GM21390 (cell line): ENCODE measurements around the gene GSTM3.
"Not testable (repeated sequence)": the region's sequence is repeated elsewhere in the genome, so short reads cannot be mapped to it uniquely, and the experiment has no call there.

Experiments
- ATAC-seq: cut with Tn5 transposase; IDR thresholded peaks from one replicate; pipeline ENCODE4 v1.9.1; 2021; ENCODE audit not compliant: unreplicated experiment

The GSTM3 gene

DNA sequence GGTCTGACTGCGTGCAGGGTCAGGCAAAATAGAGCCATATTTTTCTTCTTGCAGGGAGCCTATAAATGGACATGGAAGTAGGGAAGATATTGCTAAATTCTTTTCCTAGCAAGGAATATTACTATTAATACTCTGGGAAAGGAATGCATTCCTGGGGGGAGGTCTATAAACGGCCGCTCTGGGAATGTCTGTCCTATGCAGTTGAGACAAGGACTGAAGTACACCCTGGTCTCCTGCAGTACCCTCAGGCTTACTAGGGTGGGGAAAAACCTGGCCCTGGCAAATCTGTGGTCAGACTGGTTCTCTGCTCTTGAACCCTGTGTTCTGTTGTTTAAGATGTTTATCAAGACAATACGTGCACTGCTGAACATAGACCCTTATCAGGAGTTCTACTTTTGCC is 31.9 kb downstream of the GSTM3 start:
- not testable (repeated sequence) for ATAC-seq

DNA sequence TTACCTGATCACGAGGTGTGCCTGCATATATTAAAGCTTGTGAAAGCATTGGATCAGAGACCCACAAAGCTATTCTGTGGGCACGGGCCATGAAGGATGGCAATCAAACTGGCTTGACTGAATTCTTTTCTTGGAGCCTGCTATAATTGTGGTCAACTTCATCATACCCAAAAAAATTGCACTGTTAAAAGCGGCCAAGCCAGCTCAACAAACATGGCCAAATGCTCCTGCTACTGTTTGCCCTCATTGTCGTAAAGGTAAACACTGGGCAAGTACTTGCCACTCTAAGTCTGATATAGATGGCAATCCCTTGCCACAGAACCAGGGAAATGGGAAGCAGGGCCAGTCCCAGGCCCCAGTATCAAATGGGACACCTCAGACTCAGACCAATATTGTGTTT is 35.4 kb downstream of the GSTM3 start:
- no peak for ATAC-seq

DNA sequence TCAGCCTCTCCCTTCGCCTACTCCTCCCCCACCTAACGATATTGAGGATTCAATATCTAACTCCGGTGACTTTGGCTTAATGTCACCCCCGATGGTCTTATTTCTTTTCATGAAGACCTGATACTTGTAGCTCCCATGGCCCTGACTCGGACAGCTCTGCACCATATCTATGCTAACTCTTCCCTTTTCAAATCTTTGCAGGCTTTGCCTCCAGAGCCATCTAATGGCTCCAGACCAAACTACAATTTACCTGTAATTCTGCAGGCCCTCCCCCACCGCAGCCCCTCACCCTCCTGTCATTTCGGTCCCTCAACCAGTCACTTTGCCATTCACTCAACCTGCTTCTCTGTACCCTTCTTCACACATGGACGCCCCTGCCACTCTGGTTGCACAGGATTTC is 36.7 kb downstream of the GSTM3 start:
- no peak for ATAC-seq

- not testable (repeated sequence) for ATAC-seq
Observed at GRCh38 chr1:109702940-109703339, 37.9 kb downstream of the GSTM3 start.

GRCh38 chr1:109697861-109698260 is 43.0 kb downstream of the GSTM3 start:
- ATAC-seq = not testable (repeated sequence)

DNA sequence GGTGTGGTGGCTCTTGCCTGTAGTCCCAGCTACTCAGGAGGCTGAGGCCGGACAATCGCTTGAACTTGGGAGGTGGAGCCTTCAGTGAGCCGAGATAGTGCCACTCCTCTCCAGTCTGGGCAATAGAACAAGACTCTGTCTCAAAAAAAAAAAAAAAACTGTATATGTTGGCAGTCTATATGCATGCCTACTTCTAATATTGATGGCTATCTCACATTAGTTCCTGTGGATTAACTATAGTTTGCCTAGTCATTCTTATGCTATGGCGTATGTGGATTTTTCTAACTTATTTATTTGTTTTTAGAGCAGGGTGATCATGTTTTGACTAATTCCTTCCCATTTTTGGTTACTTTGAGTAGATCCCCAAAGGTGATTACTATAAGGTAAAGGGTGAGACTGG is 43.8 kb downstream of the GSTM3 start:
- ATAC-seq = no peak

GRCh38 chr1:109695138-109695537 is 45.7 kb downstream of the GSTM3 start:
- not testable (repeated sequence) for ATAC-seq

DNA sequence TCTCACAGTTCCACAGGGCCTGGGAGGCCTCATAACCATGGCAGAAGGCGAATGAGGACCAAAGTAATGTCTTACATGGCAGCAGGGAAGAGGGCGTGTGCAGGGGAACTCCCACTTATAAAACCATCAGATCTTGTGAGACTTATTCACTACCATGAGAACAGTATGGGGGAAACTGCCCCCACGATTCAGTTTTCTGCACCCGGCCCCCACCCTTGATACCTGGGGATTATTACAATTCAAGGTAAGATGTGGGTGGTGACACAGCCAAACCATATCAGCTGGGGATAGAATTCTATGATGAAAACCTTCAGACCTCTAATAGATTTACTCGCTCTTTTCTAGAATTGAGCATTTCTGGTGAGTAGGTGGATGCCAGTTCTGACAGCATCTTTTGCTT is 46.4 kb downstream of the GSTM3 start:
- ATAC-seq = not testable (repeated sequence)

- no peak for ATAC-seq
Observed at GRCh38 chr1:109691759-109692158, 49.1 kb downstream of the GSTM3 start.

- ATAC-seq = no peak
Observed at GRCh38 chr1:109689844-109690405, 50.9 kb downstream of the GSTM3 start.

DNA sequence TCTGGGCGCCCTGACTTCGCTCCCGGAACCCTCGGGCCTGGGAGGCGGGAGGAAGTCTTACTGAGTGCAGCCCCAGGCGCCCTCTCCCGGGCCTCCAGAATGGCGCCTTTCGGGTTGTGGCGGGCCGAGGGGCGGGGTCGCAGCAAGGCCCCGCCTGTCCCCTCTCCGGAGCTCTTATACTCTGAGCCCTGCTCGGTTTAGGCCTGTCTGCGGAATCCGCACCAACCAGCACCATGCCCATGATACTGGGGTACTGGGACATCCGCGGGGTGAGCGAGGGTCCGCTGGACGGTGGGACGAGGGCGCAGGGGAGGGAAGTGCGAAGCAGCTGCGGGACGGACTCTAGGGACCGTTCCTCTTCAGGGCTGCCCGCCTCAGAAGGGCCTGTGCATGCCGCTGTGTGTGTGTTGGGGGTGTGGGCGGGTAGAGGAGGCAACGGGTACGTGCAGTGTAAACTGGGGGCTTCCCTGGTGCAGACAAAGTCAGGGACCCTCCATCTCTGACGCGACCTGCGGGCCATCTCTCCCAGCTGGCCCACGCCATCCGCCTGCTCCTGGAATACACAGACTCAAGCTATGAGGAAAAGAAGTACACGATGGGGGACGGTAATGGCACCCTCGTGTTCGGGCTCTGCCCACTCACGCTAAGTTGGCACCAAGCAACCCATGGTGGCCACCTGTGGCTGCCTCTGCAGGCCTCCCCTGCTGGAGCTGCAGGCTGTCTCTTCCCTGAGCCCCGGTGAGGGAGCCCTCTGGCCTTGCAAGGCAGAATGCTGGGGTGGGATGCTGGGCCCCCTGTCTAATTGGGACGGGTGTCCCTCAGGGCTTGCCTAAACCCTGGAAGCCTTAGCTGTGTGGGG is 53.0 kb downstream of the GSTM3 start, which contains the start of gene GSTM1:
GSTM1 (plus strand) TSS at position 177 of the 859 bp plus-strand sequence; CDS start at position 234, 57 bp downstream.
- peak; percentile 98 for ATAC-seq

- not testable (repeated sequence) for ATAC-seq
Observed at GRCh38 chr1:109687109-109687508, 53.7 kb downstream of the GSTM3 start.

GRCh38 chr1:109685890-109686289 is 54.9 kb downstream of the GSTM3 start:
- ATAC-seq = not testable (repeated sequence)

- not testable (repeated sequence) for ATAC-seq
Observed at GRCh38 chr1:109685399-109685798, 55.4 kb downstream of the GSTM3 start.

DNA sequence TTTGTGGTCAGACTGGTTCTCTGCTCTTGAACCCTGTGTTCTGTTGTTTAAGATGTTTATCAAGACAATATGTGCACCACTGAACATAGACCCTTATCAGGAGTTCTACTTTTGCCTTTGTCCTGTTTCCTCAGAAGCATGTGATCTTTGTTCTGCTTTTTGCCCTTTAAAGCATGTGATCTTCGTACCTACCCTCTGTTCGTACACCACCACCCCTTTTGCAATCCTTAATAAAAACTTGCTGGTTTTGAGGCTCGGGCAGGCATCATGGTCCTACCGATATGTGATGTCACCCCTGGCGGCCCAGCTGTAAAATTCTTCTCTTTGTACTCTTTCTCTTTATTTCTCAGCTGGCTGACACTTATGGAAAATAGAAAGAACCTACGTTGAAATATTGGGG is 56.1 kb downstream of the GSTM3 start:
- not testable (repeated sequence) for ATAC-seq
